Cerebellar cortex (tissue), 1 donor: ENCODE results near the gene ICA1.
"Not testable (repeated sequence)": the region's sequence is repeated elsewhere in the genome, so short reads cannot be mapped to it uniquely, and the experiment has no call there.

Experiments
- DNase-seq: peaks from one replicate; pipeline ENCODE4 v3.0.0-alpha.2; 2015; ENCODE audit warnings: low spot score

ICA1 gene

DNA sequence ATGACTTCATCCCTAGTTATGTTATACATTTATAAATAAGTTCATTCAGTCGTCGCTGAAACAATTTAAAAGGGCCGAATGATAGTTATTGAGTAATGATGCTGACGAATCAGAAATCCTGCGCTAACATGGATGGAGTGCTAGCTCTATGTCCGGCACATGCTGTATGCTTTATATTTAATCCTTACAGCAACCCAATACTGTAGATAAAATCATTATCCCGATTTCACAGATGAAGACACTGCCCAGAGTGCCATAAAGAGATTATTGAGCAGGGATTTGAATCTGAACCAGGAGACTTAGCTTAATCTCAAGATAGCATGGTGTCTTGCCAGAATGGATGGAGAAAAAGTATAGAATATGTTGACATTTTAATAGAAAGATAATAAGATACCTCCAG is 1.1 kb upstream of the ICA1 start:
- no peak for DNase-seq

DNA sequence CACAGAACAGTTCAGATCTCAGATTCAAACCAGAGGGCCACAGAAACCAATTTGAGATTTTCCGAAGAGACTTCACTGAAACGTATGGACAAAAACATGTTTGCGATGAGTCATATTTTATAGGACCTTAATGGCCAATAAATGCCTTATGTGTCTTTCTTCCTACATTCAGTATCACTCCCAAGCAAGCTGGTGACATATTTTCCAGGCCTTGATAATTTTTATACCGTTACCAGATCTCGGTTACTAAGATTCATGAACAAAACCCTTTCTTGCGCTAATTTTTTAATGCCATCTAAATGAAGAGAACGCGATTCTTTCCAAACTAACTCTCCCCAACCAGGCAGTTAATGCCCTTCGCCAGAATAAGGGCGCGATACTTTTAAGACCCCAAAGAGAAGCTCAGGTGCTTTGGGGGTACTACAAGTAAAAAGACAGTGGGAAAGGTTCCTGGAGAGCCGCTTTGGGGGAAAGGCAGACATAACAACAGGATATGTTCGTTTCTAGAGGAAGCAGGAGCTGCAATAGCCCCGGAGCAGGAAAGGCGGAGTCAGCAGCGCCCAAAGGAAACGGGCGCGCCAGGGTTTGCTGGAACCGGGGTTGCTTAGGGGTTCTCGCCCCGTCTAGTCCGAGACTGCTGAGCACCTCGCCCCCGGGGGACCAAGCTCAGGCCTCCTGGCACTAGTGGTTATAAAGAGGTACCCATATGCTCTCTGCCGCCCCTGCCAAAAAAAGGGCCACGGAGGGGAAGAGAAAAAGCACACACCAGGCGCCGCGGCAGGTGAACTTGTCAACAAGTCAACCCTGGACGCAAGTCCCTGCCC is 884 bp downstream of the ICA1 start:
- peak; percentile 72 for DNase-seq

DNA sequence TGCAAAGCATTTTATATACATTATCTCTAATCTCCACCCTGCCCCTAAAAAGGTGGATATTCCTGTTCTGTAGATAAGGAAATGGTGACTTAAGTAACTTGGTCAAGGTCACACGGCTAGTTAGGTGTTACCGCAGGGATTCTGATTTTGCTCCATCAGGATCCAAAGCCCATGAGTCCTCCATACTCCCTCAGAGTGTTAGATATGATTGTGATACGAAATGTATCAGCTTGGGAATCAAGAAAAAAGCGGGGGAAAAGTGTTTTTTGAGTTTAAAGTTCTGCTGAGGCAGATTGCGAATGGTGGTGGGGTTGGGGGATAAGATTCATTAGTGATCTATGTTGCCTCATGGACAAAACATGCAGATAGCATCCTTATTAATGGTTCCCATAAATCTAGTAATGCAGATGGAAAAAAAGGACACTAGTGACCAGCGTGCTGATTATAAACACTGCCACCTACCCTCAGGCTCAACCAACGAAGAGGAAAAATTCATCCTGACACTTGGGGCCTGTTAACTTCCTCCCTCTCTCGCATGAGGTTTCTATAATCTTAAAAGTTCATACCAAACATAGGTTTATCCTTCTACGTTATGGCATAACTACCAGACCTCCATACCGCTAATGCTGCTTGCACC is 2.3 kb downstream of the ICA1 start:
- DNase-seq, result peak; percentile 56

- no peak for DNase-seq
Measured at GRCh38 chr7:8258734-8259133, 3.2 kb downstream of the ICA1 start.

DNA sequence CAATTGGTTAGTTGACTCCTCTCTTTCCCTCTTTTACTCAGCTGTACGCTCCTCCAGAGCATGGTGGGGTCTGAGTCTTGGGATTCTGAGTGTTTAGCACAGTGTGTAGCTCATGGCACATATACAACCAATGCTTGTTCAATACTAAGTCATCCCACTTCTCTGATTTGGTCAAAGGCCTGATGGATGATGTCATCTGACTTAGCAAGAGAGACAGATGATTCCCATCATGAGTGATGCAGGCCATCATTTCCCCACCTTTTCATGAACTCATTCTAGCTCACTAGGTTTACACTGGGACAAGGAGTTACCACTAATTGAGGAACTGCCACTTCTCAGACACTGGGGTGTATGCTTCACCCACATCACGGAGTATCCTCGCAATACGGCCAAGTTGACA is 3.8 kb downstream of the ICA1 start:
- DNase-seq, result no peak

GRCh38 chr7:8255680-8256655 is 6.0 kb downstream of the ICA1 start:
- no peak for DNase-seq

GRCh38 chr7:8254667-8255066 is 7.3 kb downstream of the ICA1 start:
- DNase-seq, result no peak

- DNase-seq, result no peak
Measured at GRCh38 chr7:8254215-8254614, 7.8 kb downstream of the ICA1 start.

GRCh38 chr7:8251195-8251594 is 10.8 kb downstream of the ICA1 start:
- no peak for DNase-seq

DNA sequence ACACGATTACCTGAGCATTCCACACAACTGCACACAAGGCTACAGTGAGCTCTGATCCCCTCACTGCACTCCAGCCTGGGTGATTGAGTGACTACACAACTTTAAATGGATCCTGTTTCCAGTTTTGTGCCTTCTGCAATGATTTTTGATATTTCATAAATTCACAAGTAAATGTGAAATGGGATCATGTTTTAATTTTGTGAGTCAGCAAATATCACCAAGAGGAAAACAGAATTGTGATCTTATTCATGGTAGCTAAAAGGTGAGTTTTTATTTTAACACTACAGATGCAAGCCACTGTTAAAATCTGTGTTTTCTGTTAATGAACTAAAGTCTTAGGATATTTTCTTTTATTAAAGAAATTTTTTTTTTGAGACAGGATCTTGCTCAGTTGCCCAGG is 11.4 kb downstream of the ICA1 start:
- DNase-seq, result no peak

- DNase-seq, result no peak
Measured at GRCh38 chr7:8249121-8249520, 12.8 kb downstream of the ICA1 start.

- no peak for DNase-seq
Measured at GRCh38 chr7:8246020-8246419, 15.9 kb downstream of the ICA1 start.

DNA sequence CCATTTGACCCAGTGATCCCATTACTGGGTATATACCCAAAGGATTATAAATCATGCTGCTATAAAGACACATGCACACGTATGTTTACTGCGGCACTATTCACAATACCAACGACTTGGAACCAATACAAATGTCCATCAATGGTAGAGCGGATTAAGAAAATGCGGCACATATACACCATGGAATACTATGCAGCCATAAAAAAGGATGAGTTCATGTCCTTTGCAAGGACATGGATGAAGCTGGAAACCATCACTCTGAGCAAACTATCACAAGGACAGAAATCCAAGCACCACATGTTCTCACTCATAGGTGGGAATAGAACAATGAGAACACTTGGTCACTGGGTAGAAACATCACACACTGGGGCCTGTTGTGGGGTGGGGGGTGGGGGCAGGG is 16.9 kb downstream of the ICA1 start:
- DNase-seq, result not testable (repeated sequence)

GRCh38 chr7:8243059-8243458 is 18.9 kb downstream of the ICA1 start:
- DNase-seq, result not testable (repeated sequence)

DNA sequence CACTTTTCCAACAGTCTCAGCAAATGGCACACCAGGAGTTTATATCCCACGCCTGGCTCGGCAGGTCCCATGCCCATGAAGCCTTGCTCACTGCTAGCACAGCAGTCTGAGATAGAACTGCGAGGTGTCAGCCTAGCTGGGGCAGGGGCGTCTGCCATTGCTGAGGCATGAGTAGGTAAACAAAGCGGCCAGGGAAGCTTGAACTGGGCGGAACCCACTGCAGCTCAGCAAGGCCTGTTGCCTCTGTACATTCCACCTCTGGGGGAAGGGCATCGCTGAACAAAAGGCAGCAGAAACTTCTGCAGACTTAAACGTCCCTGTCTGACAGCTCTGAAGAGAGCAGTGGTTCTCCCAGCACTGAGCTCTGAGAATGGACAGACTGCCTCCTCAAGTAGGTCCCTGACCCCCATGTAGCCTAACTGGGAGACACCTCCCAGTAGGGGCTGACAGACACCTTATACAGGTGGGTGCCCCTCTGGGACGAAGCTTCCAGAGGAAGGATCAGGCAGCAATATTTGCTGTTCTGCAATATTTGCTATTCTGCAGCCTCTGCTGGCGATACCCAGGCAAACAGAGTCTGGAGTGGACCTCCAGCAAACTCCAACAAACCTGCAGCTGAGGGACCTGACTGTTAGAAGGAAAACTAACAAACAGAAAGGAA is 22.1 kb downstream of the ICA1 start:
- not testable (repeated sequence) for DNase-seq

DNA sequence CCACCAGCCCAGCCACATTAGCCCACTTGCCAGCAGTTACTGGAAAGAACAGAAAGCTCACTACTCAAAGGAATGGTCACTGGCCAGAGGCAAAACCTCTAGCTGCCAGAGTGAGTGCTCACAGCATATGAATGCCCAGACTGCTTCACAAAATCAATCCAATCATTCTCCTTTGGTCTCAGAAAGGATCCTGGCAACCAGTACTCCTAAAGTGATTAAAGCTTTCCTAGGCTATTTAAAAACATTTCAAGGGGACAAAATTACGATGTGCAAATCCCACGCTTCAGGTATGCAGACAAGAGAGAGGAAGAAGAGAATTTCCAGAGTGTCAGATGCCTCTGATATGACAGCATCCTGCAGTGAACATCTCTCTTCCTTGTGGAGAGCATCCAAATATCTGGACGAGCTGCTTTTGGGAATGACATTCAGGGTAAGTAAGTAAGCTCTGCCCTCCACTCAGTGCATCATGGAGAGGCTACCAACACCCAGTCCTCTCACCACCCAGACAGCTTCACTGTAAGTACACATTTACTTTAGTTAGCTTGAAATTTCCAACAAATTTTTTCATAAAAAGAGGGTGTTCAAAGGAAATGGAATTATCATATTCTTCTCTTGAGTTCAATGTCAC is 25.1 kb downstream of the ICA1 start:
- DNase-seq, result peak; percentile 40

- no peak for DNase-seq
Measured at GRCh38 chr7:8232999-8233847, 28.7 kb downstream of the ICA1 start.

GRCh38 chr7:8229927-8230326 is 32.0 kb downstream of the ICA1 start:
- no peak for DNase-seq

DNA sequence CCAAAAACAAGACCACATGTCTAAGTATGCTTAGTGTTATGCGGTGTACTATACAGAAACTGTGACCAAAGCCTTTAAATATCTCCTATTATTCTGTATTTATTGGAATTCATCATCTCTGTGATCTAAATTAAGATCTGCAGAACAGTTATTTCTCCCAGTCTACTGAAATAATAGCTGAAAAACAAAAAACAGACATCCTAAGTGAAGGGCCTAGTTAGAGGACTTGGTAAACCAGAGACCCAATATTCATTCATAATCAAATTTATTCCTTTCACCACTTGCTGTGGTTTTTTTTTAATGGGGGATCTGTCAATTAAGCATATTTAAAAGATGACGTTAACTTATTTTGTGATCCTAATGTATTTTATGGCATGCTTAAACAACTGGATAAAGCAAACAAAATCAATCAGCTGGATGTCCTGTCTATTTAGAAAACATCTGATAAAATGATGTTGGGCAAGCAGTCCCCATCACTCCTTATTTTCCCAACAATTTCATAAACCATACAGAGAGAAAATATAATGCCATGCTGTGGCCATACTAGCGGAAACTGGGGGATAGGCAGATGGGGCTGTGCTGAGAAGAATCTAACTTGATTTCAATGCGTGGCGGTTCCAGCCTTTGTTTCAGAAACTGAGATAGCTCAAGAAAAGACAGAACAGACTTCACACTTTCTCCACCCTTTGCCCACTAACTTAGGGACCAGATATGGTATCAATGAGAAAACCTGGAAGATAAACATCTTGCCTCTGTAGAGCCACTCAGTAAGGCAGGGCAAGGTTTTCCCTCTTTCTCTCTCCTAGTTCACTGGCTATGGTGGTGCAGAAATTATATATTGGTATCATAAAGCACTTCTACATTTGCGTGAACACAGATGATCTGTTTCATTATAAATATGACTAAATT is 32.9 kb downstream of the ICA1 start:
- DNase-seq, result no peak
